GM18909 (cell line): ENCODE data around the gene ACP7.
"Not testable (repeated sequence)": the region's sequence is repeated elsewhere in the genome, so short reads cannot be mapped to it uniquely, and the experiment has no call there.

Source experiments
- ATAC-seq: cut with Tn5 transposase; IDR thresholded peaks from one replicate; pipeline ENCODE4 v1.9.1; 2021; ENCODE audit warnings: mild to moderate bottlenecking; ENCODE audit not compliant: unreplicated experiment, poor library complexity

Gene ACP7

DNA sequence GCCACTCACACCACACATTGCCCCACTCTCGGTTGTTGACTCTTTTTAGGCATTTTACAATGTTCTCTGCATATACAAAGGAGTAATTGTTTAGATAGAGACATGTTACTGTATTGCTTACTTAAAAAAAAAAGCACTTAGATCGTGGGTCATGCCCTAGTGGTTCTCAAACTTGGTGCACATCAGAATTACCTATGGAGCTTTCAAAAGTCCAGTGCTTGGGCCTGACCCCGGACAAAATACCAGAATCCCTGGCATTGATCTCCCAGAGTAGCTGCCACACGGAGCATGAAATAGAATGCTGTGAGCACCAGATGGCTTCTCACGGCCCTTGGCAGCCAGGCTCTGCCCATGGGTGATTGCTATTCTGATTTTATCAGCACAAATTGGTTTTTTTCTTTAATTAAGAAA lies 20.0 kb downstream of the ACP7 start:
- ATAC-seq = no peak

DNA sequence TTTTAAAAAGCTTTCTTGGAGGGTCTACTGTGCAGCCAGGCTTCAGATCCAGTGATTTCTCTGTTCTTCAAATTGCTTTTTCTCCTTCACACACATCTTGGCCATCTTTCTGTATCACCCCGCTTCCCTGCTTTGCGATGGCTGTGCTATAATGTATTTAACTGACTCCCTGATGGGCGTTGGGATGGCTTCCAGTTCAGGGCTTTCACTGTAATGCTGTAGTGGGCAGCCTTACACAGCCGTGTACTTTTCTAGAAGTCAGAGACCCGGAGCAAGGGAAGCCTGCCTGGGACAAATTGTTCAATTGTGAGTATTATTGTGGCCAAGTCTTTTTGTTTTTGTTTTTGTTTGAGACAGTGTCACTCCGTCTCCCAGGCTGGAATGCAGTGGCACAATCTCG lies 22.0 kb downstream of the ACP7 start:
- ATAC-seq = no peak

DNA sequence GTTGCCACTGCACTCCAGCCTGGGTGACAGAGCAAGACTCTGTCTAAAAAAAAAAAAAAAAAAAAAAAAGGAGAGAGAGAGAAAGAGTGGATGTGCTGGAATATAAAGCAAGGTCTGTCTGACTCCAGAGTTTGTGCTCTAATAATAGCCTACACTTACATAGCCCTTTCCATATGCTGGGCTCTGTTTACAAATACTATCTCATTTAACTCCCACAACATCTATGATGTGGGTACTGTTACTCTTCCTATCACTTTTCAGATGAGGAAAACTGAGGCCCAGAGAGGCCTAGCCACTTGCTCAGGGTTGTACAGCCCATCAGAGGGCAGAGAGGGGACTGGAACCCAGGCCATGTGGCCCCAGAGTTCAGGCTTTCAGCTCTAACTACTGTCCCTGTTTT lies 25.5 kb downstream of the ACP7 start:
- ATAC-seq = no peak

DNA sequence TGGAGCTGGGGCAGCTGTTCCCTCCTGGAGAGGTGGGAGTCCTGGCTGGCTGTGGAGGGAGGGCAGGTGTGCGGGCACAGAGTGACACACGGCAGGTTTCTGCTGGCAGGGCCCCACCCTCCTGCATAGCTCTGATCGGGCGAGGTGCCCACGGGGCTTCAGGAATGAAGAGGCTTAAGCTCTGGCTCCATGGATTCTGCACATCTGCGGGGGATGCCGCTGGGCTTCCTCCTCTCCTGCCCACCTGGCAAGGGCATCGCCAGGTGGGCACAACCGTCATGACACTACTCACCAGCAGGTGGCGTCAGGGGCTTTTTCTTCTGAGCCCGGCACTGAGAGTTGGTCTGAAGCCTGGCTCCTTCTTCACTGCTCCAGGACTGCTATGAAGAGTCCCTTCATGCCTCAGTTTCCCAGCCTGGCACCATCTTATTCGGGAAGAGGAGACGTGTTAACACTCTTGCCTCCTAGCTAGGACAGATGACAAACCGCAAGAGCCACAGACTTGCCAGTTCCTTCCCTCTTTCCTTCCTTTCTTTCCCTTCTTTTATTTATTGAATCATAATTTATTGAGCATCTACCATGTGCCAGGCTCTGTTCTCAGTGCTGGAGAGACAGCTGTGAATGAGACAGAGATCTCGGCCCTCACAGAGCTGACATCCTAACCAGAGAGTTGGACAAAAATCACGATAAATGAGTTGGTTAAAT lies 26.2 kb downstream of the ACP7 start:
- no peak for ATAC-seq

DNA sequence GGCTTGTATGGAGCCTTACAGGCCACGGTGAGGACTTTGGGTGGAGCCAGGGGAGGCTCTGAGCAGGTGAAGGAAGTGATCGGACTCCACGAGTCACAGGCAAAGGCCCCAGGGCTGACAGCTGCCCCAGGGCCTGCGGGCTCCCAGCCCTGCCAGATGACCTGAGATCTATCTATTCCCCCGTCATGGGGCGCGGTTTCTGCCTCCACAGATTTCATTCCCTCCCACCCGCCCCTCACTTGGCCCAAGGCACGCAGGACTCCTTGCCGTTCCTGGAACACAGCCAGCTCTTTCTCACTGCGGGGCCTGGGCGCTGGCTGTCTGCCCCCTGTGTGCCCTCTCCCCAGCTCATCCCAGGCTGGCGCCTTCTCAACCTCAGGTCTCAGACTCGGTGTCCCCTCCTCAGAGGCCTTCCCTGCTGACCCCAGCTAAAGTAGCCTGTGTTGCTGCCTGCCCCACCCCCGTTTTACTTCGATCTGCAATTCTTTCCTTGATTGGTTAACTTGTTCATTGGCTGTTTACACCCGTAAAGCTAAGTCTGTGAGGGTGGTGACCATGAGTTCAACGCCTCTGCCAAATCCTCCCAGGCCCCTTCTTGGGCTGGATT lies 27.5 kb downstream of the ACP7 start:
- no peak for ATAC-seq

DNA sequence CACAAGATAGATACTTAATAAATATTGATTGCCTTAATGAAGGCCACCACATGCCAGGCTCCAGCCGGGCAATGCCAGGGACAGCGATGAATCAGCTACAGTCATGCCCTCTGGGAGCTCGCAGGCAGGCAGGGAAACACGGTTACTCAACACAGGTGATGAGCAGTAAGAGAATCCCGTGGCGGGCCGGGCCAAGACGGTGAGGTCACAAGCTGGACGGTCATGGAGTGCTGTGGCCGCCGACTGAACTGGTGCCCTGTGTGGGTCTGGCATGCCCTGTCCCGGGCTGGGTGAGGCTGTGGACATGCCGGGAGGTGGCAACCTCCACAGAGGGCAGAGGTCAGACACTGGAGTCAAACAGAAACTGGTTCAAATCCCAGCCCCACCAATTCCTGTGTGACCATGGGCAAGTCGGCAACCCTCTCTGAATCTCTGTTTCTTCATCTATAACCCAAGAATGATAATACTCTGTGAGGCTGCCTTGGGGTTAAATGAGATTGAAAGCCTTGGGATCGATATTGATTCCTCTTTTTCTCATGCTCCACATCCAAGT lies 28.2 kb downstream of the ACP7 start:
- no peak for ATAC-seq

DNA sequence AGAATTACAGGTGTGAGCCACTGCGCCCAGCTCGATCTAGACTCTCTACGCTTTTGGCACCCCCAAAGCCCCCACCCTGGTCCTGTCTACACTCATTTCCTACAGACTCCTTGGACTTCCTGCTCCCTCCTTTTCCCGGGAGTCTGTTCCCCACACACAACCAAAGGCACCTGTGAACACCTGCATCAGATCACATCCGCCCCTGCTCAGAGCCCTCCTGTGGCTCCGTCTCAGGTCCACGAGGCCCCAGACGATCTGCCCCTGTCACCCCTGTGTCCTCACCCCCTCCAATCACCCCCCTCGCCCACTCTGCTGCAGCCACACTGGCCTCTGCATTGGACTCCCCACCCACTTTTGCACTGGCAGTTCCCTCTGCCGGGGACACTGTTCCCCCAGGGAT lies 29.0 kb downstream of the ACP7 start:
- no peak for ATAC-seq

DNA sequence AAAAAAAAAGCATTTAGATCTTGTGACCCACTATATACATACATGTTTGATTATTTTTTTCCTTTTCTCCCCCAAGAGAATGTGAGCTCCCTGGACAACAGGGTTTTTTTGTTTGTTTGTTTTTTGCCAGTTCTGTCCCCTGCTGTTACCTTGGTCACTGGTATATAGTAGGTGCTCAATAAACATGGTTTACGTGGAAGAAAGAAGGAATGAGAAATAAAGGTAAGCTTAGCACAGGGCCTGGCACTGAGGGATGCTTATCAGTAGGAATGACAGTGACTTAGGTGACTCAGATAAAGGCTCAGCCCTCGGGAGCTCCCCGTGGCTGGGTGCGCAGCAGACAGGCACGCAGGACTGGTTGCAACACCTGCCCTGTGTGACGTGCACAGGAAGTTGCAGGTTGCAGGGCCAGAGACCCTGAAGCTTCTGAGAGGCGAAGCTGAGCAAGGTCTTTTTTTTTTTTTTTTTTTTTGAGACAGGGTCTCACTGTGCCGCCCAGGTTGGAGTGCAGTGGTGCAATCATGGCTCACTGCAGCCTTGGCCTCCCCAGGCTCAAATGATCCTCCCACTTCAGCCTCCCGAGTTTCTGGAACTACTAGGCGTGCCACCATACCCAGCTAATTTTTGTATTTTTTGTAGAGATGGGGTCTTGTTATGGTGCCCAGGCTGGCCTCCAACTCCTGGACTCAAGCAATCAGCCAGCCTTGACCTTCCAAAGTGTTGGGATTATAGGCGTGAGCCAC lies 31.1 kb downstream of the ACP7 start:
- ATAC-seq = no peak

DNA sequence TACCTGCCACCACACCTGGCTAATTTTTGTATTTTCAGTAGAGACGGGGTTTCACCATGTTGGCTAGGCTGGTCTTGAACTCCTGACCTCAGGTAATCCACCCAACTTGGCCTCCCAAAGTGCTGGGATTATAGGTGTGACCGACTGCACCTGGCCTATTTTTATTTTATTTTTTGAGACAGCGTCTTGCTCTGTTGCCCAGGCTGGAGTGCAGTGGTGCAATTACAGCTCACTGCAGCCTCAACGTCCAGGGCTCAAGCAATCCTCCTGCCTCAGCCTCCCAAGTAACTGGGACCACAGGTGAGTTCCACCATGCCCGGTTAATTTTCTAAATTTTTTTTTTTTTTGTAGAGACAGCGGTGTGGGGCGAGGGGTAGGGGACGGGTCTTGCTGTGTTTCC lies 32.9 kb downstream of the ACP7 start:
- not testable (repeated sequence) for ATAC-seq

DNA sequence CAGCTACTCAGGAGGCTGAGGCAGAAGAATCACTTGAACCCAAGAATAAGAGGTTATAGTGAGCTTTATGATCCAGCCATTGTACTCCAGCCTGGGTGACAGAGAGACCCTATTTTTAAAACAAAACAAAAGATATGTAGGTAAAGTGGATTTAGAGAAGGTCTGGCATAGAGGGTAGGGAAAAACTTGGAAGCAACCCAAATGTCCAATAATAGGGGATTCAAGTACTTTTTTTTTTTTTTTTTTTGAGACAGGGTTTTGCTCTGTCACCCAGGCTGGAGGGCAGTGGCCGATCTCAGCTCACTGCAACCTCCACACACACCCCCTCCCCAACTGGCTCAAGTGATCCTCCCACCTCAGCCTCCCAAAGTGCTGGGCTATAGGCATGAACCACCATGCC lies 35.7 kb downstream of the ACP7 start:
- no peak for ATAC-seq

DNA sequence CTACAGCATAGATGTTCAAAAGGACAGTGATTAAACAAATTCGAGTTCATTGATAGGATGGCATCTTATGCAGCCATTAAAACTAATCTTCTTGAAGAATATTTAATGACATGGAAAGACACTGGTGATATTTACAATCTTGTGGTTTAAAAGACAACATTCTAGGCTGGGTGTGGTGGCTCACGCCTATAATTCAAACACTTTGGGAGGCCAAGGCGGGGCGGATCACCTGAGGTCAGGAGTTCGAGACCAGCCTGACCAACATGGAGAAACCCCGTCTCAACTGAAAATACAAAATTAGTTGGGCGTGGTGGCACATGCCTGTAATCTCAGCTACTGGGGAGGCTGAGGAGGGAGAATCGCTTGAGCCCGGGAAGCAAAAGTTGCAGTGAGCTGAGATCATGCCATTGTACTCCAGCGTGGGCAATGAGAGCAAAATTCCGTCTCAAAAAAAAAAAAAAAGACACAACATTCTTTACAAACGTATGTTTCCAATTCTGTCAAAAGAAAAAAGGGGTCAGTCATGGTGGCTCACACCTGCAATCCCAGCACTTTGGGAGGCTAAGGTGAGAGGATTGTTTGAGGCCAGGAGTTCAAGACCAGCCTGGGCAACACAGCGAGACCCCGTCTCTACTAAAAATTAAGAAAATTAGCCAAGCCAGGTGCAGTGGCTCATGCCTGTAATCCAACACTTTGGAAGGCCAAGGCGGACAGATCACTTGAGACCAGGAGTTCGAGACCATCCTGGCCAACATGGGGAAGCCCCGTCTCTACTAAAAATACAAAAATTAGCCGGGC lies 39.0 kb downstream of the ACP7 start:
- no peak for ATAC-seq

DNA sequence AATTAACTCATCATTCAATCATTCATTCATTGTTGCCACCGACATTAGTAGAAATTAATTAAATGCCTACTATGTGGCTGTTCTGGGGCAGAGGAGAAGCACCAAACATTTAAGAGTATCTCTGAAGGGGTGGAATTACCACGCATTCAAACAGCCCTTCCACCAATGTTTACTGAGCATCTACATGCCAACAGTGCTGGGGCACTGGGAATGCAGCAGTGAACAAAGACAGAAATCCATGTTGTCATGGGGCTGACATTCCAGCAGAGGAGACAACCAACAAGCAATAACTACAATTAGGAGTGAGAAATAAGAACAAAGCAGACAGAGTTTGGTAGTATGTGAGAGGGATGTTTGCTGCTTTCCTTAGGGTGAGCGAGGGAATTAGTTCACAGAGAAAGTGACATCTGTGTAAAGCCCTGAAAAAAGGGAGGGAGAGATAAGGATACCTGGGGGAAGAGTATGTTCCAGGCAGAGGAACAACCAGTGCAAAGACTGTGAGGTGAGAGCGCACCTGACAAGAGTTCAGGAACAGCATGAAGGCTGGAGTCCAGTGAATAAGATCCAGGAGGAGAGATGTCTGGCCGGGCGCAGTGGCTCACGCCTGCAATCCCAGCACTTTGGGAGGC lies 40.1 kb downstream of the ACP7 start:
- no peak for ATAC-seq

DNA sequence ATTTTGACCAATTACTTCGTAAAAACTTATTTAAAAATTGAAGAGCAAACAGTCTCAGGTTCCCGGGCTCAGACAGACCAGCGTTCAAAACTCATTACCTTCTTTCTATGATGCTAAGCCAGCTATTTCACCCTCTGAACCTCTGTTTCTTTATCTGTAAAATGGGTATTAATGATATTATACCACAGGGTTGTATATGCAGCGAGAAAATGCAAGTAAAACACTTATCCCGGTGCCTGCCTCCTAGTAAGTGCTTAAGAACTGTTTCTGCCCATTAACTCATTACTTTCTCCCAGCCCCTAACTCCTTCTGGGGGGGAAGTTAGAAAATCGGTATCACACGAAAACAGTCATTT lies 41.0 kb downstream of the ACP7 start:
- ATAC-seq = no peak

DNA sequence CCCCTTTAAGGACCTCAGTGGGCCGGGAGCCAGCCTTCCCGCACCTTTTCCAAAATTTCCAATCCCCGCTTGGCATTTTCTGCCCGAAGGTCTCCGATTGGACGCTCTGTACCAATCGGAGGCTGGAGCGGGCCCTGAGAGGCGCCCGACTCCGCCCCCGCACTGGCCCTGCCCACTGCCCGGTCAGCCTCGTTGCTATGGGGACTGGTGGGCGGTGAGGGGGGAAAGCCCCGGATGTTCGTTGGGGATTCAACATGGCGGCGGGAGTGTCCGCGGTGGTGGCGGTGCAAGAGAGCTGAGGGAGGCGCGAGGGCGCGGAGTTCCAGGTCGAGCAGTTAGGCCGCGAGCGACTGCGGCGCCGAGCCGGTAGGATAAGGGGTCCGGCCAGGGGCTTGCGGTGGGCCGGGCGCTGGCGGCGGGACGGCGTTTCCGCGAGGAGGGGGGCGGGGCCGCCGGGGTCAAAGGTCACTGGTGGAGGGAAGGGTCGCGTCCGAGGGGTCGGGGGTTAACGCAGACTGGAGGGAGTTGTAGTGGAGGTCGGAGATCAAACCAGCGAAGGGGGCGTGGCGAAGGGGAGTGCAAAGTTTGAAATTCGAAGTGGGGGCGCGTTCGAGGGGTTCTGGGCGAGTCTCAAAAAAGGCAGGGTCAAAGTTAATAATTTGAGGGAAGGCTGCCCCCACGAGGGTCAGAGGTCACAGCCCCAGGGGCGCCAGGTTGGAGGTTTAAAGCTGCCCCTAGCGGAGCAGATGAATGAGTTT lies 41.6 kb downstream of the ACP7 start, which contains the start of gene PAK4:
PAK4 (plus strand) TSS at position 233 of the 758 bp plus-strand sequence. CDS start 43,768 bp downstream, outside the sequence.
- peak; percentile 91 for ATAC-seq

DNA sequence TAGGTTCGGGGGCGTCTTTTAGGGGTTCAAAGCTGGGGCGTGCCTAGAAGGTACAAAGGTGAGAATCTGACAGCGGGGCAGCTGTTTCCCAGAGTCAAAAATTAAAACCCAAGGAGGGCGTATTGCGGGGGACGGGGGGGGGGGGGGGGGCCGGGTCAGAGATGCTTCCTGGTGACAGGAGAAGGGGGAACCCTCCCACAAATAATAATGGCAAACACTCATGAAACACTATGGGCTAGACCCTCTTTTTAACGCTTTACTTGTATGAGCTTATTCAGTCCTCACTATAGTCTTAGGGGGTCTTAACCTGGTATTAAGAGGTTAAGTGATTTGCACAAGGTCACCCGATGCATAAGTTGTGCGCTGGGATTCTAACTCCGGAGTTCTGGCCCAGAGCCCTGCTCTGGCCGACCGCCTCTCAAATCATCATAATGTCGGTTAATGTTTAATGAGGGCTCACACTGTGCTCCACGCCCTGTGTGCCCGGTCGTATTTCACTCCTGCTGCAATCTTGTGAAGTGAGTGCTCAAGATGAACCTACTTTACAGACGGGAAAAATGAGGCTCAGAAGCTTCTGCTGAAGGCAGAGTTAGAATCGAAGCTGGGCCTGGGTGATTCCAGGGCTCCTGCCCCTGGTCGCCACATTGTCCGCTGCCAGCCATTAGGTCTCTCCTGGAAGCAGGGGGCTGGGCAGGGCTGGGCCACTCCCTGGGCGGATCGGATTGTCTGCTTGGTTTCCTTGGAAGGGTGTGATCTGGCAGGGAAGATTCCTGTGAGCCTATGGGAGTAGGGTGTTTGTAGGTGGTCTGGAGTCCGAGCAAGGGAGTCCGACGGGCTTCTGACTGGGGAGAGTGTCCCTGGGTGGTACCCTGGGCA lies 42.4 kb downstream of the ACP7 start:
- ATAC-seq = no peak

DNA sequence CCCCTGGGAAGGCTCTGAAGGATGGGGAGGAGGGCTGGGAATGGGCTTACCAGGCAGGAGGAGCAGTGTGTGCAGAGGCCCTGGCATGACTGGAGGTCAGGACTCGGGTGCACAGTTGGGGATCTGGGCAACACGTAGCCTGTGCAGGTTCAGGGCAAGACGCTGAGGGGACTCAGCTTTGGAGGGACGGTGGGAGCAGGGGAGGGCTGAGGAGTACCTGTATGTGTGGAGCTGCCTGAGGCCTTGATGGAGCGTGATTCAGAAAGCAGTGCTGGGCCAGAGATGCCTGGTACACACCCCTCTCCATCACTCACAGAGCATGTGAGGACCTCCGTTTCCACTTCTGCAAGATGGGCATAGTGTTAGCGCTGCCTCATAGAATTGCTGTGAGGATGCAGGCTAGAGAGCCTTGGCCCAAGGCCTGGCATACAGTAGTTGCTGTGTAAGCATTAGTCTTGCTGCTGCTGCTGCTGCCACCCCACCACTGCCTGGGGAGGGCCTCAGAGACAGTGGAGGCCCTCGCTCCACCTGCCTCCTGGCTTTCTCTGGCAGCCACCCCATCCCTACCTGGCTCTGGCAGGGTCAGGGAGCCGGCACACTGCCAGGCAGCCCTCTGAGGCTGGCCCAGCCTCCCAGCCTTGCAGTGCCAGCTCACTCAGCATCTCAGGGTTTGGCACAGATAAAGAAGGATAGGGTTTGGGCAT lies 43.8 kb downstream of the ACP7 start:
- no peak for ATAC-seq

DNA sequence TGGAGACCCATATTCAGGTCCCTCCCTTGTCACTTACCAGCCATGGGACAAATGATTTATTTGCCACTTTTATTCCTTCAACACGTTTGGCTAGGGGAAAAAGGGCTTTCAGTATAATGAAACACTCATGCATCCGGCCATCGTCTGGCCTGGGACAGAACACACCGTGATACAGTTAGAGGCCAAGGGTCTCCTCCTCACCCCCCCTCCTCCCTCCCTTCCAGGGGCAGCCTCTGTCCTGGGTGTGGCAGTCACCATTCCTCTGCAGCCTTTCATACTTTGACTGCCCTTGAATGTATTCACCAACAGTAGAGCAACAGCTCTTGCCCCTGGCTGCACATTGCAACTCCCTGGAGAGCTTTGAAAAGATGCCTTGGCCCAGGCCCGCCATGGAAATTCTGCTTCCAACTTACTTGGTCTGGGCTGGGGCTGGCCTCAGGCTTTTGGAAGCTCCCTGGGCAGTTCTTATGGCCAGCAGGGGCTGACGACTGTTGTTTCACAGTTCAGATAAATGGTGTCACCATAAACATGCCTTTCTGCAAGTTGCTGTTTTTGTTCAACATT lies 44.4 kb downstream of the ACP7 start:
- no peak for ATAC-seq
